ENCODE data around the gene OTUD4.
A peak's percentile ranks its signal among the peaks of the same experiment; 100 is the strongest.

OTUD4 gene

GRCh38 chr4:145130788-145131399, 49.5 kb downstream of the OTUD4 start:
- no peak for DNase-seq (ENCODE audit: extremely low read depth in 1 of 2, low read depth in 1 of 2)

- DNase-seq (ENCODE audit: extremely low read depth in 1 of 2, low read depth in 1 of 2): no peak
Measured at GRCh38 chr4:145130130-145130529, 50.3 kb downstream of the OTUD4 start.

GRCh38 chr4:145125396-145125795, 55.0 kb downstream of the OTUD4 start:
- no peak for DNase-seq (ENCODE audit: extremely low read depth in 1 of 2, low read depth in 1 of 2)

- no peak for DNase-seq (ENCODE audit: extremely low read depth in 1 of 2, low read depth in 1 of 2)
Measured at GRCh38 chr4:145108128-145108527, 72.3 kb downstream of the OTUD4 start.

GRCh38 chr4:145107126-145107525, 73.3 kb downstream of the OTUD4 start:
- no peak for DNase-seq (ENCODE audit: extremely low read depth in 1 of 2, low read depth in 1 of 2)

GRCh38 chr4:145103496-145103895, 76.9 kb downstream of the OTUD4 start:
- no peak for DNase-seq (ENCODE audit: extremely low read depth in 1 of 2, low read depth in 1 of 2)

- no peak for DNase-seq (ENCODE audit: extremely low read depth in 1 of 2, low read depth in 1 of 2)
Measured at GRCh38 chr4:145102619-145103018, 77.8 kb downstream of the OTUD4 start.

- DNase-seq (ENCODE audit: extremely low read depth in 1 of 2, low read depth in 1 of 2): no peak
Measured at GRCh38 chr4:145101091-145101490, 79.3 kb downstream of the OTUD4 start.

GRCh38 chr4:145099653-145100052, 80.7 kb downstream of the OTUD4 start:
- DNase-seq (ENCODE audit: extremely low read depth in 1 of 2, low read depth in 1 of 2): no peak

GRCh38 chr4:145098675-145099037, 81.7 kb downstream of the OTUD4 start:
- DNase-seq (ENCODE audit: extremely low read depth in 1 of 2, low read depth in 1 of 2): peak; percentile 5 to 27

- DNase-seq (ENCODE audit: extremely low read depth in 1 of 2, low read depth in 1 of 2): peak; percentile 89 to 97
Measured at GRCh38 chr4:145097821-145098674, 82.3 kb downstream of the OTUD4 start, which contains the start of the genes ABCE1 and ANAPC10. Gene ABCE1, plus strand, starts transcription at chr4:145098311. Its CDS starts 6,102 bp downstream, at chr4:145104413. Gene ANAPC10, minus strand, starts transcription at chr4:145098196. Its CDS starts 2,097 bp downstream, at chr4:145096099.

- no peak for DNase-seq (ENCODE audit: extremely low read depth in 1 of 2, low read depth in 1 of 2)
Measured at GRCh38 chr4:145097331-145097820, 83.0 kb downstream of the OTUD4 start.

- DNase-seq (ENCODE audit: extremely low read depth in 1 of 2, low read depth in 1 of 2): no peak
Measured at GRCh38 chr4:145093638-145094037, 86.8 kb downstream of the OTUD4 start.

GRCh38 chr4:145090380-145090779, 90.0 kb downstream of the OTUD4 start:
- no peak for DNase-seq (ENCODE audit: extremely low read depth in 1 of 2, low read depth in 1 of 2)

- DNase-seq (ENCODE audit: extremely low read depth in 1 of 2, low read depth in 1 of 2): no peak
Measured at GRCh38 chr4:145083891-145084605, 96.3 kb downstream of the OTUD4 start.

Measured in stimulated activated CD8-positive, alpha-beta memory T cell treated with anti-CD3 and anti-CD28 coated beads, Interleukin-7, amount 100 ng/mL, for 48 hours (primary cell).